Measurements from ENCODE around the gene BHLHE40. TPM values are rescaled to one million over a fixed set of nuclear protein-coding genes. Genes with fewer than 3 reads are reported as not detected.

The BHLHE40 gene
- total RNA-seq, 1 experiment from 2014 or later = 6.7 TPM

- H3K27me3 ChIP-seq (ENCODE audit: control insufficient read depth, insufficient read depth, low read length) = no peaks in the 10 kb centered on the region
- H3K36me3 ChIP-seq (replicated peaks; ENCODE audit: control insufficient read depth, insufficient read depth, low read length) = no peaks in the 10 kb centered on the region
- H3K4me3 ChIP-seq (ENCODE audit: insufficient read depth, low read depth, low read length) = no peak overlapping the region
- no peak for DNase-seq
These were observed 31.7 kb downstream of the BHLHE40 start for GRCh38 chr3:5010706-5011554.

GRCh38 chr3:5011555-5012256 is 32.5 kb downstream of the BHLHE40 start:
- DNase-seq = no peak
- Histone ChIP-seq H3K27me3 (ENCODE audit: control insufficient read depth, insufficient read depth, low read length) (no peaks in the 10 kb centered on the region), H3K4me3 (ENCODE audit: insufficient read depth, low read depth, low read length) (no peak overlapping the region), H3K36me3 (replicated peaks; ENCODE audit: control insufficient read depth, insufficient read depth, low read length) (no peaks in the 10 kb centered on the region)

GRCh38 chr3:5012367-5012766 is 33.1 kb downstream of the BHLHE40 start:
- no peaks in the 10 kb centered on the region for H3K27me3 ChIP-seq (ENCODE audit: control insufficient read depth, insufficient read depth, low read length)
- no peaks in the 10 kb centered on the region for H3K36me3 ChIP-seq (replicated peaks; ENCODE audit: control insufficient read depth, insufficient read depth, low read length)
- DNase-seq = no peak
- no peak overlapping the region for H3K4me3 ChIP-seq (ENCODE audit: insufficient read depth, low read depth, low read length)

- peak; percentile 54 for DNase-seq
- no peaks in the 10 kb centered on the region for H3K27me3 ChIP-seq (ENCODE audit: control insufficient read depth, insufficient read depth, low read length)
- H3K36me3 ChIP-seq (replicated peaks; ENCODE audit: control insufficient read depth, insufficient read depth, low read length) = no peaks in the 10 kb centered on the region
- H3K4me3 ChIP-seq (ENCODE audit: insufficient read depth, low read depth, low read length) = no peak overlapping the region
These were observed 34.0 kb downstream of the BHLHE40 start for GRCh38 chr3:5013021-5013906.

GRCh38 chr3:5014391-5014790 is 35.2 kb downstream of the BHLHE40 start:
- no peaks in the 10 kb centered on the region for H3K36me3 ChIP-seq (replicated peaks; ENCODE audit: control insufficient read depth, insufficient read depth, low read length)
- no peak overlapping the region for H3K4me3 ChIP-seq (ENCODE audit: insufficient read depth, low read depth, low read length)
- no peaks in the 10 kb centered on the region for H3K27me3 ChIP-seq (ENCODE audit: control insufficient read depth, insufficient read depth, low read length)
- no peak for DNase-seq

- no peak for DNase-seq
- no peaks in the 10 kb centered on the region for H3K36me3 ChIP-seq (replicated peaks; ENCODE audit: control insufficient read depth, insufficient read depth, low read length)
- H3K27me3 ChIP-seq (ENCODE audit: control insufficient read depth, insufficient read depth, low read length) = no peaks in the 10 kb centered on the region
- H3K4me3 ChIP-seq (ENCODE audit: insufficient read depth, low read depth, low read length) = no peak overlapping the region
These were observed 35.8 kb downstream of the BHLHE40 start for GRCh38 chr3:5015056-5015455.

GRCh38 chr3:5016211-5017161 is 37.2 kb downstream of the BHLHE40 start:
- Histone ChIP-seq H3K27me3 (ENCODE audit: control insufficient read depth, insufficient read depth, low read length) (no peaks in the 10 kb centered on the region), H3K4me3 (ENCODE audit: insufficient read depth, low read depth, low read length) (no peak overlapping the region), H3K36me3 (replicated peaks; ENCODE audit: control insufficient read depth, insufficient read depth, low read length) (no peaks in the 10 kb centered on the region)
- DNase-seq = no peak

- DNase-seq = no peak
These were observed 38.8 kb downstream of the BHLHE40 start for GRCh38 chr3:5017925-5018531.

GRCh38 chr3:5019411-5020241 is 40.4 kb downstream of the BHLHE40 start:
- H3K36me3 ChIP-seq (replicated peaks; ENCODE audit: control insufficient read depth, insufficient read depth, low read length) = no peaks in the 10 kb centered on the region
- DNase-seq = no peak
- no peak overlapping the region for H3K4me3 ChIP-seq (ENCODE audit: insufficient read depth, low read depth, low read length)
- no peaks in the 10 kb centered on the region for H3K27me3 ChIP-seq (ENCODE audit: control insufficient read depth, insufficient read depth, low read length)

More at GRCh38 chr3:5017925-5018531, 38.8 kb downstream of the BHLHE40 start:
- no peak overlapping the region for H3K4me3 ChIP-seq (ENCODE audit: insufficient read depth, low read depth, low read length)
- no peaks in the 10 kb centered on the region for H3K27me3 ChIP-seq (ENCODE audit: control insufficient read depth, insufficient read depth, low read length)
- no peaks in the 10 kb centered on the region for H3K36me3 ChIP-seq (replicated peaks; ENCODE audit: control insufficient read depth, insufficient read depth, low read length)

GRCh38 chr3:5020242-5020722 is 41.0 kb downstream of the BHLHE40 start:
- H3K27me3 ChIP-seq (ENCODE audit: control insufficient read depth, insufficient read depth, low read length) = no peaks in the 10 kb centered on the region
- H3K4me3 ChIP-seq (ENCODE audit: insufficient read depth, low read depth, low read length) = no peak overlapping the region
- DNase-seq = no peak
- no peaks in the 10 kb centered on the region for H3K36me3 ChIP-seq (replicated peaks; ENCODE audit: control insufficient read depth, insufficient read depth, low read length)

GRCh38 chr3:5021116-5022092 is 42.2 kb downstream of the BHLHE40 start:
- DNase-seq = no peak
- Histone ChIP-seq H3K4me3 (ENCODE audit: insufficient read depth, low read depth, low read length) (no peak overlapping the region), H3K36me3 (replicated peaks; ENCODE audit: control insufficient read depth, insufficient read depth, low read length) (no peaks in the 10 kb centered on the region), H3K27me3 (ENCODE audit: control insufficient read depth, insufficient read depth, low read length) (no peaks in the 10 kb centered on the region)
